ENCODE data around the gene TMEM163. TPM values are rescaled to one million over a fixed set of nuclear protein-coding genes. Genes with fewer than 3 reads are reported as not detected.

TMEM163 gene
- total RNA-seq, 1 experiment from 2014 or later, result 0.06 TPM

DNA sequence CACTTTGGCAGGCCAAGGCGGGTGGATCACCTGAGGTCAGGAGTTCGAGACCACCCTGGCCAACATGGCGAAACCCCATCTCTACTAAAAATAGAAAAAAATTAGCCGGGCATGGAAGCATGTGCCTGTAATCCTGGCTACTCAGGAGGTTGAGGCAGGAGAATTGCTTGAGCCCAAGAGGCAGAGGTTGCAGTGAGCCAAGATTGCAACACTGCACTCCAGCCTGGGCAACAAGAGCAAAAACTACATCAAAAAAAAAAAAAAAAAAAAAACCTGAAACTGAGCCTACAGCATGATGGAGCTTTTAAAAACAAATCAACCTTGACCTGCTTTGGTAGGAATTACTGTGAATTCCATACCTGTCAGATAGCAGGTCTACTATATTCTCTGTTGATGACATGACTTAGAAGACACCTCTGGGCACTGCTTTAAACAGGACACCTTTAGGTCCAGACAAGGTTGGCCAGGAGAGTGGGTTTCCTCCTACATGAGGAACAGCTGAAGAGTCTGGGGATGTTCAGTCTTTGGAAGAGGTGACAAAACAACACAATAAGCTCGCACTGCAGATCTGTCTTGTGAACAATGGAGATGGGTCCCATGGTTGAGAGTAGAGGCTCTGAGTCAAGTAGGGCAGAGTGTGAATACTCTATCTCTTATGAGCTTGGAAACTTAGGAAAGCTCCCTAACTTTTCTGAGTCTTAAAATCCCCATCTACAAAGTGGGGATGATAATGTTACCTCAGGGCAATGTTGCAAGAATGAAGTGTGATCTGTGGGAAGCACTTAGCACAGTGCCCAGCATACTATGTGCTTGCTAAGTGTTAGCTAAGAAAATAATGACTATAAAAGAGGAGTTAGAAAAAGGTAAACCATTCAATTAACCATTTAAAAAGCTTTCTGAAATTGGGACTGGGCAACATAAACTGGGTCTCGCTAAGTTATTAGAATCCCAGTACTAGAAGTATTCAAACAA lies 25.2 kb downstream of the TMEM163 start:
- DNase-seq (ENCODE audit: low read depth), result no peak

DNA sequence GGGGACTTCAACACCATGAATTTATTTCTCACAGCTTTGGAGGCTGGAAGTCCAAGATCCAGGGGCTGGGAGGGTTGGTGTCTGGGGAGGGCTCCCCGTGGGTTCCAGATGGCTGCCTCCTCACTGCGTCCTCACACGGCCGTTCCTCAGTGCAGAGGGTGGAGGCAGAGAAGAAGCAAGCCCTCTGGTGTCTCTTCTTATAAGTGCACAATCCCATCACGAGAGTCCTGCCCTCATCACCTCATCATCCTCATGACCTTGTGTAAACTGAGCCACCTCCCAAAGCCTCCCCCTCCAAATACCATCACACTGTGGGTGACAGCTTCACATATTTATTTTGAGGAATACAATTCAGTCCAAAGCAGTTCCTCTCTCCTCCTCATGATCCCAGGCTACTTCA lies 26.3 kb downstream of the TMEM163 start:
- DNase-seq (ENCODE audit: low read depth), result no peak

DNA sequence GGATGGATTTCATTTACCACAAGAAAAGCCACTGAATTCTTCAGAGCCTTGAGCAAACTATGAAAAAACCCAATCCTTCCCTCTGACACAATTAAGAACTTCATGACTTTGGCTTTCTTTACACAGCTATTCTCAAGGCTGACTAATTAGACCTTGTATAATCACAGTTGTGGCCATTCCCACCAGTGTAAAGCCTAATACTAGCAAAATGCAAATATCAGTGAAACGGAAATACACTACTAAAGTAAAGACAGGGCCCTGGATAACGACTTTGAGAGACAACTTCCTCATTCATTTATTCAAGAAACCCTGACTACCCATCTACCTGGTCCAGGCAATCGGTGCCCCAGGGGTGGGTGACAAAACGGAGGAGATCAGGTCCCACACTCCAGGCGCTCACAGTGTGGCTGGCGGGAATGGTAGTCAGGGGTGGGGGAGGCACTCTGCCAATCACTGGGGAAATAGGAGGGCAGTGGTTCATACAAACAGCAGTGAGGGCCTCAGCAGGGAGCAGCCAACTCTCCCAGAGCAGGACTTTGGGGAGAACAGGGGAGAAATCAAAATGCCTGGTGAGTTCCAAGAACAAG lies 28.1 kb downstream of the TMEM163 start:
- DNase-seq (ENCODE audit: low read depth), result no peak

DNA sequence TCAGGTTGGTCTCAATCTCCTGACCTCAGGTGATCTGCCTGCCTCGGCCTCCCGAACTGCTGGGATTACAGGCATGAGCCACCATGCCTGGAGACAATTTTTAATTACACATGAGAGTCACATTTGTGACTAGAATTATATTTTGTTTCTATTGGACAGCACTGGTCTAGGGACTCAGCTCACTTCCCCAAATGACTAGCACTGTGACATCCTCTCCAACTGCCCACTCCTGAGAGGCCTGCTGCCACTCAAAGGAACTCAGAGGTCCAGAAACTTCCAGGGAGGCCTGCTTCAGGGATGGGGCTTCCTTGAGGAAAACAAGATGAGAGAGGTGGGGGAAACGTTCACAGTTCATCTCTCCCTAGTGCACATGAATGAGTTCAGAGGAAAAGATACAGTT lies 29.5 kb downstream of the TMEM163 start:
- no peak for DNase-seq (ENCODE audit: low read depth)

DNA sequence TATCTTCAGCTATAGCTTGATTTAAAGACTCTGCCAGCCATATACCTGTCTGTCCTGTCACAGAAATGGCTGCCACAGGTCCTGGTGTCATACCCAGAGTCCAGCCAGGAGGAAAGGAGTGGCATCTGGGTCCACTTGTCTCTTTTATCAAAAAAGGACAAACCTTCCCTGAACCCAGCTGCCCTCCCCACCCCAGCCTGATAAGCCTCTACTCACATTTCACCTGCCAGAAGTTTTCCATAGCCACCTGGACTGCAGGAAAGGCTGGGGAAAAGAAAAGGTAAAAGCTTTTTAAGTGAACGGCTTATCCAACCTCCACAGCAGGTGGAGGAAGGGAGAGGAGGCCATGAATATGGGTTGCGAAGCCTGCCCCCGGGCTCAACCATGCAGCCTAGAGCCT lies 32.8 kb downstream of the TMEM163 start:
- no peak for DNase-seq (ENCODE audit: low read depth)

DNA sequence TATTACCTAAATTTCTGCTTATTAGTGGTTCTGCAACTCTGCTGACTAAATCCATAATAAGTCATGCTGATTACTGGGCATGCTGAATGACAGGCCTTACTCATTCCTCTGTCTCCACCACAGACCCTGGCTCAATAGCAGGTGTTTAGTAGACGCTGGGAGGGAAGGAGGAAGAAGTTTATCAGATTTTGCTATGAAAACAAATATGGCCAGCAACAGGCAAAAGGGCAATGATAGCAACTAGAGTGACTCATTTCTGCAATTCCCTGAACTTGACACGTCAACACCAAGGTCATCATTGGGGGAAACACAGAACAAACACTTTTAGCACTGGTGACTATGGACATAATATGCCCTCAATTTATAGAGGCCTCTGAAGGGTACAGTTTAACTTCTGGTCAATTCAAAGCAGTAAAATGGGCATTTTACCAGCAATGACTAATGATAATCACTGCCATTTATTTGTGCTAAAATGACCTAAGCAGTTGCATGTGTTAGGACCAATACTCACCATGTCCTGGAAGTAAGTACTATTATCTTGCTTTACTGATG lies 35.2 kb downstream of the TMEM163 start:
- peak; percentile 64 for DNase-seq (ENCODE audit: low read depth)

DNA sequence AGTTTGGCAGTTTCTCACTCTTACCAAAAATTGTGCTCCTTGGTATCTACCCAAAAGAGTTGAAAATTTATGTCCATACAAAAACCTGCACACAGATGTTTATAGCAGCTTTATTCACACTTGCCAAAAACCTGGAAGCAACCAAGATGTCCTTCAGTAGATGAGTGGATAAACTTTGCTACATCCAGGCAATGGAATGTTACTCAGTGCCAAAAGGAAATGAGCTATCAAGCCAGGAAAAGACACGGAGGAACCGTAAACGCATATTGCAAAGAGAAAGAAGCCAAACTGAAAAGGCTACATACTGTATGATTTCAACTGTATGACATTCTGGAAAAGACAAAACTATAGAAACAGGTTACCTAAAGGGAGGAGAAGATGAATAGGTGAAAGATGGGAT lies 36.1 kb downstream of the TMEM163 start:
- DNase-seq (ENCODE audit: low read depth), result no peak

DNA sequence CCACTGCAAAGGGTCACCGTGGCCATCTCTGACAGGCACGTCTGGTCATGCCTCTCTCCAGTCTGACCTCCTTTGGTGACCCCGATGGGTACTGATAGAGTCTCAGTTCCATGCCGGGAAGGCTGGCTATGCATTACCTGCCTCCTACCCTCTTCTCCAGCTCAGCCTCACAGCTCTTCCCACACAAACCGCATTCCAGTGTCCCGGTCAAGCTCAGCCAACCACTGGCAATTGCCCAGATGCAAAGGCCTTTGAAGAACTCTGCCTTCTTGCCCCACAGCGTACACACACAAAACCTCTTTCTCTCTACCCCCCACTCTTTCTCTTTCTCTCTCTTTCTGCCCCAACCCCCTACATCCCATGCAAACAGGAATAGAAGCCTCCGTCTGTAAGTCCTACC lies 37.6 kb downstream of the TMEM163 start:
- DNase-seq (ENCODE audit: low read depth), result no peak

DNA sequence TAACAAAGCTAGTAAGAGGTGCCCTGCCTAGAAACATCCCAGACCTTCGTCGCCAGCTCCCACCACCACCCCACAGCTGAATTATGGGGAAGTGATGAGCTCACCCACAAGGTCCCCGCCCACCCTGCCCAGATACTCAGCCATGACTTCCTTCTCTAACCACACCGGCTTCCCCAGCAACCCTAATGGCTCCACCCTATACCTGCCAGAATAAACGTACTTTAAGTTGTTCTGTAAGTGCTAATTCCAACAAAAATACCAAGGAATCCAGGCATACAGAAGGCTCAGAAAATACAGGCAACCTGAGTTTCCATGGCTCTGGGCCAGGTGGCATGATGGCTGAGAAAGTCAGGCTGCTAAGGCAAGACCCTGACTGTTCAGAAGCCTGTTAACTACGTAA lies 39.1 kb downstream of the TMEM163 start:
- no peak for DNase-seq (ENCODE audit: low read depth)

DNA sequence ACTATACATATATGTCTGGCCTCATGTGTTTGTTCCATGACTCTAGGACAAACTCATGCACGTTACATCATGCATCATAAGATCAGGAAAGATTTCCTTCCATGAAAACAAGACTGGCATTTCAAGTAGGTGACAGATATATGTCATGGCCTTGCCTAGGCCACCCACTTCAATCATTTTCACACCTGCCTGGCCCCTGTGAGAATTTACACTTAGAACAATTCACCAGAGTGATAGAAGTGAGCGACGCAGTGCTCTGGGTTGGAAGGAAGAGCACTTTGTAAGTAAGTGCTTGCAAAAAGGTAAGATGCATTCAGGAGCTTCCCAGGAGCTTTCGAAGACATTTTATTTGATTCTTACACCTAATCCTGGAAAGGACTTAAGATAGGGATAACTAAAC lies 39.5 kb downstream of the TMEM163 start:
- DNase-seq (ENCODE audit: low read depth), result no peak

DNA sequence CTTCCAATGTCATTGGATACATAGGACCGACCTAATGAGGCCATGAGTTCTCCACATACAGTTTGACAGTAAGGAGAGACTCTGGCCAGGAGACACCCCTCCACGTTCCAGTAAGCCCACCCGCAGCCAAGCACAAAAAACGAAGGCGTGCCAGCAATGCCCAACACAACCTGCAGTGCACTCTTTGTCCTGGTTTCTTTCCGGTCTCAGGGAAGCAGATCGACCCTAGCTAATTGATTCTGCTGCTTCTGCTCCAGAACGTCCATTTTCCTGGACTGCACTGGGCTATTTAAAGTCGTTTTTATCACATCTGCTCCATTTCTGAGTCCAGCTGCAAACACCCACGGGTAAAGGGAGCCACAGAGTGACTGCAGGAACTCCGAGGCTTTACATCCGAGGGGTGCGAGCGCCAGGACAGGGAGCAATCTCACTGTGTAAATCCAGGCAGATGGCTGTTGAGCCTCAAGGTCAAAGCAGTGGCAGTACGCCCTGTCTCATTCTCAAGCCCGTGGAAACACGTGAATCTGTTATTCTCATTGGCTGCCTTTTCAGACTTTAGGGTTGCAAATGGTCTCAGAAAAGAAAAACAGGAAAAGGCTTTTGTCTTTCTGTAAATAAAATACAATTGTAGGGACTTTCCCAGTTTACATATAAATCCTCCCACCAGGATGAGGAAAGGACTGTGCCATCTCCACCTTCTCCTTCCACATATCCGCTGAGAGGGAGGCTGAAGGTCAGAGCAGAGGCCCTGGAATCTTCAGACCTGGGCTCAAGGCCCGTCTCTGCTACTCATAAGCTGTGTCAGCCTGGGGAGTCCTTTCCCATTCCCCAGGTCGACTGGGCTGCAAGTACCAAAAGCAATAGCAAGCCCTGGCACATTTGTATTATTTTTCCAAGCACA lies 40.7 kb downstream of the TMEM163 start:
- DNase-seq (ENCODE audit: low read depth), result no peak

DNA sequence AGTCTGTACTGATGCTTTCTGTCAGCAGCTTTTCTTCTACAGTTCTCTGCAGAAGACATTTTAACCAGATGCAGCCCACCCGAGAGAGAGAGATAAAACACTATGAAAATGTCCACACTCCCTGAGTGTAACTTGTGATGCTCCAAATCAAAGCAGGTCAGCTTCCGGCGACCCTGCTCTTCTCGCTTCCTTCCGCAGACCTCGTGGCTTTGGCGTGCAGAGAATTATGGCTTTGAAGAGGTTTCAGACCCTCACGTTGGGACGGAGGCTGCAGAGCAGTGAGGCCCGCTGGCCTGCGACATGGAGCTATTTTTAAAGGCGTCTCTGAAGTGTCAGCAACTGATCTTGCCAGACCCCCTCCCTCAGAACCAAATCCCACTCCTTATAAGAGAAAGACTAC lies 41.8 kb downstream of the TMEM163 start:
- no peak for DNase-seq (ENCODE audit: low read depth)

DNA sequence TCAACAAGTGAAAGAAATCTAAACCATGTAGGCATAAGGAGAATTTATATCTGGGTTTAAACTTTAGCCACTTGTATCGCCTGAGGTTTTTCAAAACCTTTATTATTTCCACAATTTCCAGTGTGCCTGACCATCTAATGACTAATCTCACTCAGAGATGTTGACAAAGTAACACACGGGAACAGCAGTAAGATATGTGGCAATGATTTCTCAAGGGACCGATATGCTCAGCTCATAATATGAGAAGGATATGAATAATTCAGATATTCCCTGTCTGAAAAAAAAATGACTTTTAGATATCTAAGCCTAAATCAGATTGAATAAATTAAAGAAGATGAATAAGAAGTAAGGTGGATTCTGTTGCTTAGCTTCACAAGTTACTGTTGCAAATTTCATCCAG lies 43.5 kb downstream of the TMEM163 start:
- DNase-seq (ENCODE audit: low read depth), result no peak

DNA sequence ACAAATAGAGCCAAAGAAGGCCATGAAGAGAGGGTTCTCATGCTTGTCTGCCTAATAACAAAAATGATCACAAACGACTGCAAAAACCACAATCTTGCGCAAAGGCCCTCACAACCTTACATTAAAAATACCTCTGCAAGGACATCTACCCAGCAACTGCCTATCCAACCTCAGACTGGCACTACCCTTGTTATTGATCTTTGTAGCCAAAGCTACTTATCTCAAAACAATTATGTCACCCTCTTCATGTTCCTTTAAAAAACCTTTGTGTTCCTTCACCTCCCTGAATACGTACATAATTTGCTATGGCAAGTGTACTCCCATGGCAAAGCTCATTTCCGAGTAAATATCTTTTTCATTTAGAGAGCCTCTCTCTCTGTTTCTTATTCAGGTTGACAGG lies 44.1 kb downstream of the TMEM163 start:
- no peak for DNase-seq (ENCODE audit: low read depth)

DNA sequence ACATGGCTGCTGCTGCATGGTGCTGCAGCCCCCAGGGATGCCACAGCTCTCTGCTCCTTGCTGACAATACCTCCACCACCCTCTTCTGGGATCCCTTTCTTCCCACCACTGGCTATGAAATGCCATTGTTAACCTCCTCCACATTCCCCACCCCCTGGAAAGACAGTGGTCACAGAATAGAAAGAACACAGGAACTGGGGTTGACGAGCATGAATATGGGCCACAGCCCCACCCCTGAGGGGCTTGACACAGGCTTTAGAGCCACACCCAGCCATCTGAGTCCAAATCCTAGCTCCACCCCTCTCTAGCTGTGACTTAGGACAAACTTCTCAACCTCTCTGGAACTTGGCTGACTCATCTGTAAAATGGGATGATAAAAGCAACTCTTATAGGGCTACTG lies 47.3 kb downstream of the TMEM163 start:
- DNase-seq (ENCODE audit: low read depth), result no peak

DNA sequence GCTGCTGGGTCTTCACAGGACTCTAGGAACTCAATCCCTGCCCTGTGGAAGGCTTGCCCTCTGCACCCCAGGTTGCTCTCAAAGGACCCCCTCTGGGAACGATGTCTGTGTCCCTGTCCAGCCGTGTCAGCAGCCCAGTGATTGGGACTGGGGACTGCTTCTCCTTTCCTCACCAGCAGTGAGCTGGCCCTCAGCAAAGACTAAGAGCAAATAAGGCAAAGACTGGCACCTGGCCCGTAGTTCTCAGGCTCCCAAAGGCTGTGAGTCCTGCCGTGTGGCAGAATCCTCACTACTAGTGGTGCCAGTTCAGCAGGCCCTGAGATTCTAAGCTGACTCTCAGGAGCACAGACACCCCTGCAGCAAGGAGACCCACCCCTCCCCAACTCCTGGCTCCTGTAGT lies 47.8 kb downstream of the TMEM163 start:
- no peak for DNase-seq (ENCODE audit: low read depth)

DNA sequence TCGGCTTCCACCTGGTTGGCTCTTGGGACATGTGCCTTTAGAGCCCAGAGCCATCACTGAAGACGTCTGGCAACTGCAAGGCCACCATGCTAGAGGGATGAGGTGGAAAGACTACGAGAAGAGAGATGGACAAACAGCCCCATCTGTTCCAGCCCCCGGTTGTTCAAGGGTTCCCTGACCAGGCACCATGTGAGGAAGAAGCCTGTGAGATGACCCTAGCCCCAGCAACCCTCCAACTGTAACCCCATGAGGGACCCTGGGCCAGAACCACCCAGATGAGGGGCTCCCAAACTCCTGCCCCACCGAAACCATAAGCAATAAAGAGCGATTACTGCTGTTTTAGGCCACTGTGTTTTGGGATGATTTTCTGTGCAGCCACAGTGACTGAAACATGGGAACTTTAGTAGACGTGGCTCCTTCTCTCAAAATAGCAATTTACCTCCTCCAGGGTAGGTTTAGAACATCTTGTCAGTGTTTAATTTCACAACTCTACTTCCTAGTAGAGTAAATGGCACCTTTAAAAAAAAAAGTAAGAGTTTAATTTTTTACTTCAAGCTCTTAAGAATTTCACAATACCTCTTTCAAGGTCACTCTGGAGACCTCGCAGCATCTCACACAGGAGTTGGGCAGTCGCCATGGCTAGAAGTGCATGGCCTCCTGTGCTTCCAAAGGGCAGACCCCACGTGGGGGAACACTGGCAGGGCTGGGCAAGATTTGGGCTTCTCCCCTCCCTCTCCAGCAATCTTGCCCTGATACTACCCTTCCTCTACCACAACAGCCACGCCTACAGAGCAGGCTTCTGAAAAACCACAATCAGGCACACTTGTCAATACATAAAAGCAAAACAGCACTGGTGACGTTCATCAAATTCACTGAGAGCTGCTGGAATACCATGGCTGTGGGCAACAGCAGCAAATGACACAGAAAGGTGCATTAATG lies 48.8 kb downstream of the TMEM163 start:
- no peak for DNase-seq (ENCODE audit: low read depth)

DNA sequence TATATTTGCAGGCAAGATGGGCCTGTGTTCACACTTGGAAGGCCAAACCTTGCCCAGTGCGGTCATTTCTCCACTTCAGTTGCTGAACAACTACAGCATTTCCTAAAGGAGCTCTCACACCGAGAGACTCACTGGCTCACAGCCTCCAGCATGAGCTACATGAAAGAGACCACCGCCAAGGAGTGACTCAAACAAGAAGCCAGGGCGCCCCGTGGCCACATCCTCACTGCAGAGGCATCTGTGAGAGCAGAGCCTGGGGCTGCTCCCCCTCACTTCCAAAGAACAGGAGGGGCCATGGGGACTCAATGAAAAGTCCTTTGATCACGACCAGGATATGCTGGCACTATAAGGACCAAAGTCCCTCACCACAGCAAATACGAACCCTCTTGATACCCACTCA lies 50.0 kb downstream of the TMEM163 start:
- DNase-seq (ENCODE audit: low read depth), result no peak

DNA sequence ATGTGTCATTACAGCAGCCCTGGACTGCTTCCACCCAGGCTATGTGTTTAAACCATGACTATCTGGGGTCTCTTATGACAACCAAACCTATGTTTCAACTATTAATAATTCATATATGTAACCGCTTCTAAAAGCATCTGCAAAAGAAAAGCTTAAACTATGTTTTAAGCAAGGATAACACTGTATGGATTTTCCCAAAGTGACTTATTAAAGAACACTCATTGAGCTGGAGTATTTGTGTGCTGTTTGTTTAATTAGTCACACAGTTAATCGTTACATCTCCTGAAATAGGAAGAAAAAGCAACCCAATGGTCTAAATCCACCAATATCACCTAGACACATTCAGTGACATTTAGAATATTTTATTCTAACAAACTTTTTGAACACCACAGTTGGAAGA lies 51.3 kb downstream of the TMEM163 start:
- no peak for DNase-seq (ENCODE audit: low read depth)

DNA sequence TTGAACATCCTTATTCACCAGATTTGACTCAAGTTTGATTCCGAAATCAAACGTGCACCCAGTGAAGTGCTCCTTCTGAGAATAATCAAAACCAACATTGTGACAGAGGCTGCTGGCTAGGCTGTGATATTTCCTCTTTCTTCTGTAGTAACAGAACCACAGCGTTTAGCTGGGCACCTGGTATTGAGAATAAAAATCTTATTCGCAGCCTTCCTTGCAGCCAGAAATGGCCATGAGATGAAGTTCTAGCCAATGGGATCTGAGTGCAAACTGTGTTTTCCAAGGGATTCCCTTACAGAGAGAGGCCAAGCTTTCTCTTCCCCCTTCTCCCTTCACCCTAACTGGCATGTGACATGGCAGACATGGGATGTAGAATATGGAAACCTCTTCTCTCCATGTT lies 51.7 kb downstream of the TMEM163 start:
- DNase-seq (ENCODE audit: low read depth), result no peak

Data from LHCN-M2 (cell line).